Keratinocyte (primary cell): ENCODE measurements around the gene OLFML2A. TPM values are rescaled to one million over a fixed set of nuclear protein-coding genes. Genes with fewer than 3 reads are reported as not detected.

Source experiments
- DNase-seq: peaks from one replicate; pipeline ENCODE4 v3.0.0-alpha.2; 2011; ENCODE audit warnings: low read depth, missing footprints, low spot score
- FAIRE-seq: peaks from 2 replicates; lab custom pipeline; 2011; peaks lifted over from hg19 to GRCh38; lab: Jason Lieb, UNC
- H2AFZ ChIP-seq: 2 replicates; pipeline ENCODE4 v1.6.0; 2012; ENCODE audit warnings: low read length, control low read depth, inconsistent platforms; ENCODE audit not compliant: control insufficient read depth
- H3K27ac ChIP-seq: 2 replicates; pipeline ENCODE4 v1.5.1; 2011; ENCODE audit warnings: low read length; ENCODE audit not compliant: control insufficient read depth, insufficient read depth
- H3K27me3 ChIP-seq: 3 replicates; pipeline ENCODE4 v1.6.0; 2011; ENCODE audit warnings: low read length; ENCODE audit not compliant: control insufficient read depth, insufficient read depth; ENCODE audit errors: extremely low read depth
- H3K36me3 ChIP-seq, 2 experiments: 2 replicates in 1 of 2; 3 replicates in 1 of 2; pipeline ENCODE4 v1.5.1; 2011; ENCODE audit warnings: low read length in 2 of 2, mild to moderate bottlenecking in 1 of 2; ENCODE audit not compliant: control insufficient read depth in 2 of 2, insufficient read depth in 2 of 2; ENCODE audit errors: extremely low read depth in 1 of 2
- H3K4me1 ChIP-seq: 3 replicates; pipeline ENCODE4 v1.5.1; 2011; ENCODE audit warnings: low read length; ENCODE audit not compliant: control insufficient read depth, insufficient read depth; ENCODE audit errors: extremely low read depth
- H3K4me2 ChIP-seq: 3 replicates; pipeline ENCODE4 v1.6.0; 2011; ENCODE audit warnings: low read depth, low read length; ENCODE audit not compliant: control insufficient read depth, insufficient read depth; ENCODE audit errors: extremely low read depth
- H3K4me3 ChIP-seq, 3 experiments: fragments of 200-600 bp in 1 of 3; sonication (generic) in 1 of 3; 2 replicates in 2 of 3; 3 replicates in 1 of 3; pipeline ENCODE4 v1.5.1; 2011 to 2016; ENCODE audit warnings: low read length in 3 of 3, mild to moderate bottlenecking in 3 of 3, control low read depth in 2 of 3, inconsistent platforms in 1 of 3, low read depth in 1 of 3, mixed read lengths in 1 of 3, mixed run types in 1 of 3, moderate library complexity in 1 of 3; ENCODE audit not compliant: control insufficient read depth in 2 of 3, insufficient read depth in 2 of 3; ENCODE audit errors: extremely low read depth in 1 of 3
- H3K79me2 ChIP-seq: 2 replicates; pipeline ENCODE4 v1.6.0; 2012; ENCODE audit warnings: low read length; ENCODE audit not compliant: control insufficient read depth, insufficient read depth
- H3K9ac ChIP-seq: 3 replicates; pipeline ENCODE4 v1.6.0; 2011; ENCODE audit warnings: low read length; ENCODE audit not compliant: control insufficient read depth, insufficient read depth; ENCODE audit errors: extremely low read depth
- H3K9me1 ChIP-seq: 3 replicates; pipeline ENCODE4 v1.6.0; 2011; ENCODE audit warnings: low read length; ENCODE audit not compliant: control insufficient read depth, insufficient read depth; ENCODE audit errors: extremely low read depth
- H3K9me3 ChIP-seq: 2 replicates; pipeline ENCODE4 v1.5.1; 2012; ENCODE audit warnings: low read depth, low read length; ENCODE audit not compliant: control insufficient read depth
- H4K20me1 ChIP-seq: 3 replicates; pipeline ENCODE4 v1.6.0; 2011; ENCODE audit warnings: low read length; ENCODE audit not compliant: control insufficient read depth, insufficient read depth; ENCODE audit errors: extremely low read depth
- EZH2 ChIP-seq: IDR thresholded peaks from one replicate; pipeline ENCODE4 v1.6.1; 2012; ENCODE audit warnings: inconsistent platforms, mild to moderate bottlenecking, low read length, moderate library complexity
- dilution Hi-C: fragments of 300-500 bp; cut with MboI; formaldehyde crosslinking; loops from one replicate; pipeline ENCODE4 v1.7.0; 2020; ENCODE audit warnings: low sequenced_read_pairs; ENCODE audit not compliant: extremely low pct_ligation_motif_present
- polyA plus RNA-seq, 5 experiments: library from polyadenylated mRNA; depleted of rRNA in 3 of 5; stranded (reverse) in 3 of 5; stranded (forward) in 1 of 5; unstranded in 1 of 5; fragments of >200 nt; gene quantifications; 1 replicate in 1 of 5; 2 replicates in 3 of 5; 3 replicates in 1 of 5; pipeline versions ENCODE4 v1.2.1 to v1.2.3, GENCODE V29; 2011 to 2012; ENCODE audit warnings: missing spikeins in 2 of 5, low read depth in 1 of 5, low replicate concordance in 1 of 5
- TF ChIP-seq, protein P1 (sequence below), 3 experiments: IDR thresholded peaks in 1 of 3; conservative IDR thresholded peaks in 1 of 3; optimal IDR thresholded peaks in 1 of 3; 2 replicates in 2 of 3; 3 replicates in 1 of 3; pipeline versions ENCODE3 to v1.5.1; 2011; ENCODE audit warnings: low read length in 3 of 3, mild to moderate bottlenecking in 3 of 3, moderate library complexity in 2 of 3, control low read depth in 1 of 3, inconsistent platforms in 1 of 3; ENCODE audit not compliant: insufficient read depth in 2 of 3; ENCODE audit errors: extremely low read depth in 1 of 3

The OLFML2A gene
- polyA plus RNA-seq, 1 donor (not counting 4 experiments of a cell fraction or from before 2014, with no cell fraction given) = 1.1 TPM

DNA sequence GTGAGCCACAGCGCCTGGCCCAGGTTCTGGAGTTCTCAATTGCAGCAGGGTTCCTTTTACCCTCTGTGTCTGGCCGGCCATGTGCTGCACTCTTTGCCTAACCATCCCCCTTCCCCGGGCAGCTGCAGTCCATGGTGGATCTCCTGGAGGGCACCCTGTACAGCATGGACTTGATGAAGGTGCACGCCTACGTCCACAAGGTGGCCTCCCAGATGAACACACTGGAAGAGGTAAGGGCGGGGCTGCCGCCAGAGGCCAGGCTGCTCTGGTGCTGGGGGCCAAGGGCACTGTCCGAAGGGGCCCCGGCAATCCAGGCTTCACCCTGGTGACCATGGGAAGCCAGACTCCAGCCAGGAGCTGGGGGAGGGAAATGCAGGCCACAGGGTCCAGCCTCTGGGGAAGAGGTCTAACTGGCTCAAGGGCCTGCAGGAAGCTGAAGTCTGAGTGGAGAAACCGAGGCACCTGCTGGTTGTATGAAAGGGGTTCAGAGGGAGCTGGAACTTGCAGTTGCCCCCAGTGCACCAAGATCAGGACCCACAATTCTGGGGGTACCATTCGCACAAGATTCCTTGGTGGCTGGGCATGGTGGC lies 18.1 kb downstream of the OLFML2A start:
- dilution Hi-C loops = no loop called here
- Histone ChIP-seq H3K9me1 (no peaks in the 10 kb centered on the region), H3K9ac (no peak overlapping the region), H4K20me1 (no peaks in the 10 kb centered on the region), H2AFZ (no peak overlapping the region), H3K4me1 (peaks cover 5% of the 10 kb centered on the region), H3K9me3 (no peaks in the 10 kb centered on the region), H3K27ac (no peak overlapping the region), H3K27me3 (peaks cover 7% of the 10 kb centered on the region), H3K36me3 (no peaks in the 10 kb centered on the region), H3K79me2 (no peaks in the 10 kb centered on the region), H3K4me2 (no peak overlapping the region), H3K4me3 (no peak overlapping the region)
- DNase-seq (no peak), FAIRE-seq (no peak)
- TF ChIP-seq EZH2 = no peak
- TF ChIP-seq, protein P1, sequence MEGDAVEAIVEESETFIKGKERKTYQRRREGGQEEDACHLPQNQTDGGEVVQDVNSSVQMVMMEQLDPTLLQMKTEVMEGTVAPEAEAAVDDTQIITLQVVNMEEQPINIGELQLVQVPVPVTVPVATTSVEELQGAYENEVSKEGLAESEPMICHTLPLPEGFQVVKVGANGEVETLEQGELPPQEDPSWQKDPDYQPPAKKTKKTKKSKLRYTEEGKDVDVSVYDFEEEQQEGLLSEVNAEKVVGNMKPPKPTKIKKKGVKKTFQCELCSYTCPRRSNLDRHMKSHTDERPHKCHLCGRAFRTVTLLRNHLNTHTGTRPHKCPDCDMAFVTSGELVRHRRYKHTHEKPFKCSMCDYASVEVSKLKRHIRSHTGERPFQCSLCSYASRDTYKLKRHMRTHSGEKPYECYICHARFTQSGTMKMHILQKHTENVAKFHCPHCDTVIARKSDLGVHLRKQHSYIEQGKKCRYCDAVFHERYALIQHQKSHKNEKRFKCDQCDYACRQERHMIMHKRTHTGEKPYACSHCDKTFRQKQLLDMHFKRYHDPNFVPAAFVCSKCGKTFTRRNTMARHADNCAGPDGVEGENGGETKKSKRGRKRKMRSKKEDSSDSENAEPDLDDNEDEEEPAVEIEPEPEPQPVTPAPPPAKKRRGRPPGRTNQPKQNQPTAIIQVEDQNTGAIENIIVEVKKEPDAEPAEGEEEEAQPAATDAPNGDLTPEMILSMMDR (optimal IDR thresholded peaks at IDR 0.05 in 1 of 3, IDR thresholded peaks at IDR 0.05 in 1 of 3, conservative IDR thresholded peaks at IDR 0.05 in 1 of 3; ENCODE audit: extremely low read depth in 1 of 3, insufficient read depth in 2 of 3, low read length in 3 of 3) = peak in 2 of 3 experiments; percentile 17 to 58

DNA sequence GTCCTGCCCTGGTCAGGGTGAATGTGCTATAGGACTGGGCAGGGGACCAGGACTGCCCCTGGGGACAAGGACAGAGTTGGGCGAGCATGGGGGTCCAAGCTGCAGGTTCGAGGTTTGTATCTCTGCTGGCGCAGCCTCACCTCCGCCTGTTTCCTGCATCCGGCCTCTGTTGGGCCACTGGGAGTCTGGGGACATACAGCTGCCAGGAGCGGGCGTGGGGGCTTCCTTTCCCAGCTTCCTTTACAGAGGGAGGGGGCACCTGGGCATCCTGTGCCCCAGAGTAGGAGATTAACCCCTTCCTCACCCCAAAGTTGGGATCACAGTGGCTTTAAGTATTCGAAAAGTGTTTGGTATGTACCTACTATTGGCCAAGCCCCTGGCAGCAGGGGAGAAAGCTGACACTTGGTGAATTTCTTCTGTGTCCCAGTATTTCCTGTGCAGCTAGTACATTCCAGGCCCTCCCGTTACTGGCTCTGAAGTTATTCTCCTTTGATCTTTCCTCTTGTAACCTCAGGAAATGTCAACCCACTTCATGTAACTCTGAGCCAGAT lies 19.0 kb downstream of the OLFML2A start:
- no peaks in the 10 kb centered on the region for H4K20me1 ChIP-seq
- no peak for TF ChIP-seq EZH2
- TF ChIP-seq, protein P1 (optimal IDR thresholded peaks at IDR 0.05 in 1 of 3, IDR thresholded peaks at IDR 0.05 in 1 of 3, conservative IDR thresholded peaks at IDR 0.05 in 1 of 3; ENCODE audit: extremely low read depth in 1 of 3, insufficient read depth in 2 of 3, low read length in 3 of 3) = no peak
- H3K9me1 ChIP-seq = no peaks in the 10 kb centered on the region
- no peak overlapping the region for H3K4me3 ChIP-seq
- FAIRE-seq = no peak
- no peaks in the 10 kb centered on the region for H3K36me3 ChIP-seq
- peaks cover 12% of the 10 kb centered on the region for H3K27me3 ChIP-seq
- H3K27ac ChIP-seq = no peak overlapping the region
- DNase-seq = no peak
- H3K9me3 ChIP-seq = no peaks in the 10 kb centered on the region
- dilution Hi-C loops = no loop called here
- no peak overlapping the region for H3K9ac ChIP-seq
- H3K4me2 ChIP-seq = no peak overlapping the region
- H3K4me1 ChIP-seq = peaks cover 15% of the 10 kb centered on the region
- H2AFZ ChIP-seq = no peak overlapping the region
- H3K79me2 ChIP-seq = no peaks in the 10 kb centered on the region
